GM21528 (cell line): ENCODE measurements around the gene RASAL2.
"Not testable (repeated sequence)": the region's sequence is repeated elsewhere in the genome, so short reads cannot be mapped to it uniquely, and the experiment has no call there.

Experiments
- ATAC-seq: cut with Tn5 transposase; IDR thresholded peaks from one replicate; pipeline ENCODE4 v1.9.1; 2021; ENCODE audit warnings: mild to moderate bottlenecking, moderate library complexity; ENCODE audit not compliant: unreplicated experiment, low FRiP score

Gene RASAL2

GRCh38 chr1:178271471-178271870 is 177.6 kb downstream of the RASAL2 start:
- no peak for ATAC-seq

GRCh38 chr1:178273707-178274410 is 180.0 kb downstream of the RASAL2 start:
- ATAC-seq, result no peak

- ATAC-seq, result no peak
Observed at GRCh38 chr1:178275049-178275448, 181.1 kb downstream of the RASAL2 start.

- no peak for ATAC-seq
Observed at GRCh38 chr1:178275553-178275952, 181.6 kb downstream of the RASAL2 start.

- ATAC-seq, result no peak
Observed at GRCh38 chr1:178277793-178278530, 184.1 kb downstream of the RASAL2 start.

- ATAC-seq, result no peak
Observed at GRCh38 chr1:178278916-178279686, 185.2 kb downstream of the RASAL2 start.

- ATAC-seq, result no peak
Observed at GRCh38 chr1:178282949-178283367, 189.1 kb downstream of the RASAL2 start.

GRCh38 chr1:178283409-178283808 is 189.5 kb downstream of the RASAL2 start:
- ATAC-seq, result no peak

- no peak for ATAC-seq
Observed at GRCh38 chr1:178284058-178284457, 190.2 kb downstream of the RASAL2 start.

GRCh38 chr1:178291166-178291565 is 197.3 kb downstream of the RASAL2 start:
- ATAC-seq, result no peak

GRCh38 chr1:178294654-178295053 is 200.8 kb downstream of the RASAL2 start:
- ATAC-seq, result no peak

GRCh38 chr1:178300352-178300699 is 206.4 kb downstream of the RASAL2 start:
- no peak for ATAC-seq

- no peak for ATAC-seq
Observed at GRCh38 chr1:178301141-178301540, 207.2 kb downstream of the RASAL2 start.

- no peak for ATAC-seq
Observed at GRCh38 chr1:178307264-178307663, 213.4 kb downstream of the RASAL2 start.

- no peak for ATAC-seq
Observed at GRCh38 chr1:178308438-178308837, 214.5 kb downstream of the RASAL2 start.

GRCh38 chr1:178310685-178311105 is 216.8 kb downstream of the RASAL2 start:
- peak; percentile 80 for ATAC-seq

GRCh38 chr1:178311164-178311563 is 217.3 kb downstream of the RASAL2 start:
- no peak for ATAC-seq

- not testable (repeated sequence) for ATAC-seq
Observed at GRCh38 chr1:178320280-178320982, 226.5 kb downstream of the RASAL2 start.

- no peak for ATAC-seq
Observed at GRCh38 chr1:178323067-178323466, 229.2 kb downstream of the RASAL2 start.

GRCh38 chr1:178324003-178324402 is 230.1 kb downstream of the RASAL2 start:
- no peak for ATAC-seq

GRCh38 chr1:178328728-178329127 is 234.8 kb downstream of the RASAL2 start:
- no peak for ATAC-seq
